Coronary artery (tissue), 2 donors: Measurements from ENCODE around the gene ALG5.

ENCODE experiments used
- DNase-seq: peaks from one replicate; pipeline ENCODE4 v3.0.0-alpha.2; 2017; ENCODE audit warnings: low spot score
- H3K27ac ChIP-seq, 2 donors: fragments of 200-600 bp; sonication (generic); one replicate each; pipeline ENCODE4 v1.5.1; 2016 to 2019
- H3K4me3 ChIP-seq: fragments of 200-600 bp; sonication (generic); 2 replicates; pipeline ENCODE4 v1.5.1; 2016; ENCODE audit warnings: mild to moderate bottlenecking, moderate library complexity
- TF ChIP-seq, protein P1 (sequence below): fragments of 200-600 bp; sonication (generic); IDR thresholded peaks from one replicate; pipeline ENCODE4 v1.5.1; 2019; ENCODE audit warnings: antibody characterized with exemption

ALG5 gene

DNA sequence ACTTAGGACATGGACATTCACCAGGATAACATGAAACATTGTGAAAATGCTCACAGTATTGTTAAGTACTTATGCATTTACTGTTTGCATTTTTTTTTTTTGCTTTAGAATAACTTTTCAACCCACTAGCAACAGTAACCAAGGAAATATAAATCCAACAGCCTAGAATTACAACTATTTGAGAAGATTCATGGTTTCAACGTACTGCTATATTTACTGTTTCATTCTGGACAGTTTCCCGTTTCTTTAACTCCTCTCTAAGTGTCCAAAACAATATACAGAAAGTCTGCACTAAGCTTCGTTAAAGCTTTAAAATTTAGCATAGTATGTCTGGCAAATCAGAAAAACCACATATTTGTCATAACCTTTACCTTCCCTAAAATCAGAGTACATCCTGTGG, 81.8 kb downstream of the ALG5 start:
- TF ChIP-seq, protein P1, sequence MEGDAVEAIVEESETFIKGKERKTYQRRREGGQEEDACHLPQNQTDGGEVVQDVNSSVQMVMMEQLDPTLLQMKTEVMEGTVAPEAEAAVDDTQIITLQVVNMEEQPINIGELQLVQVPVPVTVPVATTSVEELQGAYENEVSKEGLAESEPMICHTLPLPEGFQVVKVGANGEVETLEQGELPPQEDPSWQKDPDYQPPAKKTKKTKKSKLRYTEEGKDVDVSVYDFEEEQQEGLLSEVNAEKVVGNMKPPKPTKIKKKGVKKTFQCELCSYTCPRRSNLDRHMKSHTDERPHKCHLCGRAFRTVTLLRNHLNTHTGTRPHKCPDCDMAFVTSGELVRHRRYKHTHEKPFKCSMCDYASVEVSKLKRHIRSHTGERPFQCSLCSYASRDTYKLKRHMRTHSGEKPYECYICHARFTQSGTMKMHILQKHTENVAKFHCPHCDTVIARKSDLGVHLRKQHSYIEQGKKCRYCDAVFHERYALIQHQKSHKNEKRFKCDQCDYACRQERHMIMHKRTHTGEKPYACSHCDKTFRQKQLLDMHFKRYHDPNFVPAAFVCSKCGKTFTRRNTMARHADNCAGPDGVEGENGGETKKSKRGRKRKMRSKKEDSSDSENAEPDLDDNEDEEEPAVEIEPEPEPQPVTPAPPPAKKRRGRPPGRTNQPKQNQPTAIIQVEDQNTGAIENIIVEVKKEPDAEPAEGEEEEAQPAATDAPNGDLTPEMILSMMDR: no peak
- Histone ChIP-seq H3K4me3 (peak overlapping the region; percentile 14), H3K27ac (no peak overlapping the region)
- no peak for DNase-seq

DNA sequence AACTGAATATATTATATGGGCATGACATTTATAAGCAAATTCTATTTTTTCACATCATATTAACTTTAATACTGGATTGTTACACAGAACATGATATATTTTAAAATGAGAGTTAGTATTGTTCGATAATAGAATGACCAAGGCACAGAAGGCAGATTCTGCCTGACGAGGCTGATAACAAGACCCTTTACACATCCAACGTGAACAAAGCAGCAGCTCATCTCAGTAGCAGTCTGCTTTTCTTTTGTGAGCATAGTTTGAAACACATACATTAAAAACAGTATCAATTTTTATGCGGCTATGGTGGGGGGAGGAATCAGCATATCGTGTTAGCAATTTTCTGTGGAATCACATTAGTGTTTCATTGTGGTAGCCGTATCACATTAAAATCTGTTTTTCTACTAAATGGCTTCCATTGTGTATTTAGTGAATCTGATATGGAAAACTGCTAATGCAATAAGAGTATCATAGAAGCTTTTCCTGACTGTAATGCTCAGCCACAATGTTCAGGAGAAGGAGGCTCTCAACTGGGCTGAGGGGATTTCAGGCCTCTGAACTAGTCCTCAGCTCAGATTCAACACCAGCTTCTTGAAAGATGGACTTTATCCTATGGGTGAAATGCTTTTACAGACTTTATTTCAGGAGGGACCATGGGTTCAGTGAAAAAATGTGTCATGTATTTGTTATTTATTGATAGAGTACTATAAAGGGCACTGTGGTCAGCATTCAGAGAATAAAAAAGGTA, 83.1 kb downstream of the ALG5 start:
- TF ChIP-seq, protein P1: no peak
- Histone ChIP-seq H3K4me3 (no peak overlapping the region), H3K27ac (no peak overlapping the region)
- DNase-seq: no peak

DNA sequence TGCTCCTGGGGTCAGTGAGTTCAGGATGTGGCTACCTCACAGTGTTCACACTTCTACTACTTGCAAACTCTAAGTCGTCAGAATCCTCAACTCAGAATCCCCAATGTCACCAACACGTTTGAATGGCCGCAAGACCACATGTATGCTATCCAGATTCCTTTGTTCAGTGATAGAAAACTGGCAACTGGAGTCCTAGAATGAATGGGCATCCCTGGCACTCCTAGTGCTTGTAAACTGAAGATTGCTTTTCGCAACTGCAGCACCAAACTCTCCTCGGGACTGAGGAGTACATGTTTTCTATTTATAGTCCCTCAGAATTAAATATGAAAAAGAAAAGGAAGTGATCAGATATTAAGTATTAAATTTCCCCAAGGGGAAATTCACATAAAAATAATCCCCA, 84.0 kb downstream of the ALG5 start:
- no peak for DNase-seq
- TF ChIP-seq, protein P1: no peak
- Histone ChIP-seq H3K4me3 (no peak overlapping the region), H3K27ac (no peak overlapping the region)

DNA sequence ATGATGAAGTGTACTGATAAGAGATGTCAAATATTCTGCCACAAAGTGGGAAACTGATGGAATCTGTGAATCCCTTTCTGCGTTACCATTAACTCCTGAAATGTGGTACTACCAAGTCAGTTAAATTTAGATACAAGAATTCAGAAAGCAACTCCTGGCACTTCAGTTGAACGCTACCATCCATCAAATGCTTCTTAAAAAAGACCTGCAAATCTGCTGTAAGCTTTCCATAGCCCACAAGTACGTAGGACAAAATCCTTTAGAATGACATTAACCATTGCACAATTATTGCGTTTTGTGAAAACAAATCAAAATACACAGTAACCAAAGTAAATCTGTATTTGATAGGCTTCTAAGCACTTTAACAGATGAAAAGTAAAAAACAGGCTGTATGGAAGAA, 84.5 kb downstream of the ALG5 start:
- DNase-seq: no peak

DNA sequence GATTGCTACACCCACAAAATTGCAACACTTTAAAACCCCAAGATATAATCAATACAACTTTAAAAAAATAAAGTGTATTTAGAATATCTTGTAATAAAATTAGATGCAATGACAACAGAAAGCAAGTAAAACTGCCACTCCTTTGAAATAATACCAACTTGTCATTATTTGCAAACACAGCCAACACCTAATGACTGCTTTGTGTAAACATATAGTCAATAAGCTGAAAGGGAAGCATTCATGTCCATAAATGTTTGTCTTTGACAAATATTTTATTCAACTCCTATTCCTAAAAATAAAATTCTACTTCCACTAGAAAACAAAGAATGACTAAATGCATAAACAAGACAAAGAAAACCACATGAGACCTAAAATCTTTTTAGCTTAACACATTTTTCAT, 85.7 kb downstream of the ALG5 start:
- no peak overlapping the region for H3K27ac ChIP-seq

More for the DNA sequence above, 84.5 kb downstream of the ALG5 start:
- TF ChIP-seq, protein P1: no peak
- Histone ChIP-seq H3K27ac (no peak overlapping the region), H3K4me3 (no peak overlapping the region)

DNA sequence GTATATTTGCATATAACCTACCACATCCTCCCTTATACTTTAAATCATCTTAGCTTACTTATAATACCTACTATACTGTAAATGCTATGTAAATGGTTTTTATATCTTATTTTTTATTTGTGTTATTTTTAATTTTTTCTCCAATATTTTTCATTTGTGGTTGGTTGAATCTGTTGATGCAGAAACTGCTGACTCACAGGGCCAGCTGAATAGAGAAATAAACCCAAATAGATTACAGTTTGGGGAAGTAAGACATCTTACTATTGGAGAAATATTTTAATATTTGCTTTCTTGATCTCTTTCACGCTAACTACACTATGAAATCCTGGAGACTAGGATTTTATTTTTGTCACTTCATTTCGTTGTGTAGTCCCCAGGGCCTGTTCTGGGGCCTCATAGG, 86.2 kb downstream of the ALG5 start:
- DNase-seq: no peak
- H3K27ac ChIP-seq: no peak overlapping the region
- TF ChIP-seq, protein P1: no peak
- no peak overlapping the region for H3K4me3 ChIP-seq

More for the DNA sequence above, 85.7 kb downstream of the ALG5 start:
- TF ChIP-seq, protein P1: no peak
- no peak overlapping the region for H3K4me3 ChIP-seq
- no peak for DNase-seq

DNA sequence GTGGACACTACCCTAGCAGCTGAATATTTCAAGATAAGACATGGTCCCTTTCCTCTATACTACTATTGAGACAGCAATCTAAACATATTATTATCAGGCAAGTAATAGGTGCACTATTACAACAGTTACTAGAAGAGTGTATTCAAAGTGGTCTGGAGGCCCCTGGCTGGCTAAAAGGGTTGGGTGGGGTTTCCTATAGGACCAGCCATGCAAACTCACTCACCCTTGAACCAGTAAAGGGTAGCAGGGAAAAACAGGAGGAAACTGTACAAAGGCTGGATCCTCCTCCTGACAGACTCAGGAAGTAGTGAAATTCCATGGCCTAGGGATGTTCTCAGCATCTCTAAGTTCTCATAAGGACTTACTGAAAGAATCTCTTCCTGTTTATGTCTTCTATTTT, 86.8 kb downstream of the ALG5 start:
- TF ChIP-seq, protein P1: no peak
- DNase-seq: no peak
- H3K4me3 ChIP-seq: no peak overlapping the region
- no peak overlapping the region for H3K27ac ChIP-seq
